BJ (cell line): ENCODE measurements around the gene TACC2. TPM values are rescaled to one million over a fixed set of nuclear protein-coding genes. Genes with fewer than 3 reads are reported as not detected.

Experiments
- CTCF ChIA-PET: fragments of 350-600 bp; formaldehyde crosslinking; extraction: SDS; loops from one replicate; lab custom pipeline; 2021; ENCODE audit warnings: antibody characterized with exemption, inconsistent platforms; lab: Yijun Ruan, JAX
- POLR2A ChIA-PET: fragments of 300-600 bp; sonication (Branson Sonifier 250); formaldehyde crosslinking; extraction: SDS; loops from one replicate; lab custom pipeline; 2021; ENCODE audit warnings: antibody characterized with exemption; lab: Charles Lee
- DNase-seq: peaks from one replicate; pipeline ENCODE4 v3.0.0-alpha.2; 2011; ENCODE audit warnings: low read depth
- H3K27me3 ChIP-seq: 2 replicates; pipeline ENCODE4 v1.6.0; 2011; ENCODE audit warnings: low read length; ENCODE audit not compliant: control insufficient read depth, insufficient read depth
- H3K36me3 ChIP-seq: 2 replicates; pipeline ENCODE4 v1.5.1; 2011; ENCODE audit warnings: low read length; ENCODE audit not compliant: control insufficient read depth, insufficient read depth
- H3K4me3 ChIP-seq: 2 replicates; pipeline ENCODE4 v1.5.1; 2011; ENCODE audit warnings: low read depth, mild to moderate bottlenecking, control low read depth, low read length
- polyA plus RNA-seq: library from polyadenylated mRNA; depleted of rRNA; stranded (reverse); fragments of >200 nt; gene quantifications from 2 replicates; pipeline ENCODE4 v1.2.3, GENCODE V29; 2011
- TF ChIP-seq, protein P1 (sequence below): IDR thresholded peaks from 2 replicates; pipeline ENCODE4 v1.5.1; 2011; ENCODE audit warnings: low read depth, mild to moderate bottlenecking, control low read depth, inconsistent platforms, low read length, moderate library complexity; ENCODE audit not compliant: insufficient read depth

The TACC2 gene
- polyA plus RNA-seq, 1 experiment: 10.4 TPM

DNA sequence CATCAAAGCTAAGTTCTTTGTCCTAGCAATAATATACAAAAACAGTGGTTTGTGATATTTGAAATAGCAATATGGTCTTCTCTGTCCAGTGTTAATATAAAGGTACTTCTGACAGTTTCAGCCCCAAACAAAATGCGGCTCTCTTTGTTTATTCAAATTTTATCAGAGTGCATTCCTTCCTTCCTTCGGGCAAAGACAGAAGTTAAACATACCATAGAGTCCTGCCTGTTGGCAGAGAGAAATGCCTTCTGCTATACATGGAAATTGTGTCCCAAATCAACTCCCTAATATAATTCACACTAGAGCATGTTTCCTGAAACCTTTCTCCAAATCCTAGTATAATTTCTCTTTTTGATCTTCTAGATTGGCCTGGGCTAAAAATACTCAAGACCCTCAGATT lies 39.9 kb upstream of the TACC2 start:
- CTCF ChIA-PET: no interaction called here

DNA sequence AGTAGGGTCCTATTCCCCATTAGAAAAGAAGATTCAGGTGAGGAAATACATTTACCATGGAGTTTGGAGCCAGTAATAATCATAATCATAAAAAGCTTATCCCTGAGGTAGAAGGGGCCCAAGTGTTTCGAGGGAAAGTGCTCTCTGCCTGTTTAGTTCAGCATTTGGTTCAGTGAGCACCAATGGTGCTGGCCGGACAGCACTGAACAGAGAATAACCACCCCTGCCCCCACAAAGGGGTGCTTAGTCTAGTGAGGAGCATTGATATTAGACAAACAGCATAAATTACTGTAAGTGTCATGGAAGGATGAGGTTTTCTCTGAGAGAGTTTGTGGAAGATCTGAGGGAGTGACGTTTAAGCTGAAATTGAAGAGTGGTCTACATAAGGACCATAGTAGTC lies 39.5 kb upstream of the TACC2 start:
- TF ChIP-seq, protein P1, sequence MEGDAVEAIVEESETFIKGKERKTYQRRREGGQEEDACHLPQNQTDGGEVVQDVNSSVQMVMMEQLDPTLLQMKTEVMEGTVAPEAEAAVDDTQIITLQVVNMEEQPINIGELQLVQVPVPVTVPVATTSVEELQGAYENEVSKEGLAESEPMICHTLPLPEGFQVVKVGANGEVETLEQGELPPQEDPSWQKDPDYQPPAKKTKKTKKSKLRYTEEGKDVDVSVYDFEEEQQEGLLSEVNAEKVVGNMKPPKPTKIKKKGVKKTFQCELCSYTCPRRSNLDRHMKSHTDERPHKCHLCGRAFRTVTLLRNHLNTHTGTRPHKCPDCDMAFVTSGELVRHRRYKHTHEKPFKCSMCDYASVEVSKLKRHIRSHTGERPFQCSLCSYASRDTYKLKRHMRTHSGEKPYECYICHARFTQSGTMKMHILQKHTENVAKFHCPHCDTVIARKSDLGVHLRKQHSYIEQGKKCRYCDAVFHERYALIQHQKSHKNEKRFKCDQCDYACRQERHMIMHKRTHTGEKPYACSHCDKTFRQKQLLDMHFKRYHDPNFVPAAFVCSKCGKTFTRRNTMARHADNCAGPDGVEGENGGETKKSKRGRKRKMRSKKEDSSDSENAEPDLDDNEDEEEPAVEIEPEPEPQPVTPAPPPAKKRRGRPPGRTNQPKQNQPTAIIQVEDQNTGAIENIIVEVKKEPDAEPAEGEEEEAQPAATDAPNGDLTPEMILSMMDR: no peak
- no peaks in the 10 kb centered on the region for H3K27me3 ChIP-seq
- peaks cover 1% of the 10 kb centered on the region; the same call in 1 of the 2 replicates for H3K36me3 ChIP-seq
- ChIA-PET POLR2A (no interaction called here), CTCF (no interaction called here)
- H3K4me3 ChIP-seq: no peak overlapping the region
- DNase-seq: no peak

More for the DNA sequence above, 39.9 kb upstream of the TACC2 start:
- no peak overlapping the region for H3K4me3 ChIP-seq
- H3K36me3 ChIP-seq: peaks cover 1% of the 10 kb centered on the region; the same call in 1 of the 2 replicates
- TF ChIP-seq, protein P1: no peak
- DNase-seq: no peak
- H3K27me3 ChIP-seq: no peaks in the 10 kb centered on the region
- POLR2A ChIA-PET: no interaction called here

DNA sequence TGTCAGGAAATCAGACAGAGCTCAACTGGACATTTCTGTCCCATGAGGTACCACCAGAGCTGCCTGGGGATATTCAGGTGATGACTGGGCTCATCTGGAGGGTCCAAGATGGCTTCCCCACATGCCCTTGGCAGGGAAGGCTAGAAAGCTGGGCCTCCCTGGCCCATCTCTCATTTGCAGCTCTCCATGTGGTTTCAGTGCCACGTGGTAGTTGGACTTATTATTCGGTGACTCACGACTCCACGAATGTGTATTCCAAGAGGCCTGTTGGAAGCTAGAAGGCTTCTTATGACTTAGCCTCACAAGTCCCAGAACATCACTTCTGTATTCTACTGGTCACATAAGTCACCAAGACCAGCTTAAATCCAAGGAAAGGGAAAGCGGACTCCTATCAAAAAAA lies 36.7 kb upstream of the TACC2 start:
- ChIA-PET CTCF (interaction anchor here (0.6 to 1.6 kb wide), 3 partner anchors 22 to 107 kb away, joined by 3 to 5 read pairs (median 3); no protein-coding TSS in a partner anchor), POLR2A (no interaction called here)
- Histone ChIP-seq H3K36me3 (peaks cover 1% of the 10 kb centered on the region; the same call in 1 of the 2 replicates), H3K27me3 (no peaks in the 10 kb centered on the region), H3K4me3 (no peak overlapping the region)
- no peak for DNase-seq
- TF ChIP-seq, protein P1: no peak

DNA sequence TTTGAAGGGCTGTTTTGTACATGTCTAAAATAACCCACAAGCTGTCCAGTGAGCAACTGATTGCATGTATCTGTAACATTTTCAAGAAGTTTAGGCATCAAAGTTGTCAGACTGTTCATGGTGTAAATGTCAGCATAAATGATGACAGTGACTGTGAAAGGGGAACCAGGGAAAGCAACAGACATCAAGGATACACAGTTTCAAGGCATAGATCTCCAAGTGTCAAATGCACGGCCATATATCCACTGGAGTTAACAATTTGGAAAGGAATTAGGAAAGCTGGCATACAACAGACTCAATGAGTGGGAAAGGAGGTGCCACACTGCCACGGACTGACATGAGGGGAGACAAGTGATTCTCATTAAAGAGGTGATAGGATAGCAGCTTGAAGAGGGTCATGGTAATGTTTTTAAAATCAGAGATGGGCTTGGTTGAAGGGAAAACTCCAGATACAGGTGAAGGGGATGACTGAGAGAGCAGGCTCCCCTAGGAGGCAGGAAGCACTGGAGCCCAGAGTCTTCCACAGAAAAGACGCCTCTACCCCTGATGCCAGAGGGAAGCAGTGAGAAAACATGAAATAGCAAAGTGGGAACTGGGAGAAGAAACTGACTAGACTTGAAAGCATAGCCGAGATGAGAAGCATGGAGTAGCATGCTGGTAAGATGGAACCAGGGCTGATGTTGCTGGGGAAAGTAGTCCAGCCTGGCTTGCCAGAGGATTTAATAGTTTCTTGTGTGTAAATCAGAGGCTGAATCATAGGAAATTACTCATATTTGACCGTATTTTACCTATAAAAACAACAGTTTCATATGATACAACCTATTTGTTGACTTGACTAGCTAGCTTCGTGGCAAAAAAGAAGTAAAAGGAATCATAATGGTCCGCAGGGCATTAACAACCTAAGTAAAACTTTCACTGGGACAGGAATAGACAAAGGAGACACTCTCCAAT lies 32.6 kb upstream of the TACC2 start:
- DNase-seq: no peak
- ChIA-PET CTCF (interaction anchor here (0.6 kb wide), 1 partner anchor 20 kb away, joined by 3 read pairs; no protein-coding TSS in a partner anchor), POLR2A (no interaction called here)
- Histone ChIP-seq H3K4me3 (no peak overlapping the region), H3K27me3 (no peaks in the 10 kb centered on the region), H3K36me3 (peaks cover 1% of the 10 kb centered on the region; the same call in 1 of the 2 replicates)
- TF ChIP-seq, protein P1: no peak

DNA sequence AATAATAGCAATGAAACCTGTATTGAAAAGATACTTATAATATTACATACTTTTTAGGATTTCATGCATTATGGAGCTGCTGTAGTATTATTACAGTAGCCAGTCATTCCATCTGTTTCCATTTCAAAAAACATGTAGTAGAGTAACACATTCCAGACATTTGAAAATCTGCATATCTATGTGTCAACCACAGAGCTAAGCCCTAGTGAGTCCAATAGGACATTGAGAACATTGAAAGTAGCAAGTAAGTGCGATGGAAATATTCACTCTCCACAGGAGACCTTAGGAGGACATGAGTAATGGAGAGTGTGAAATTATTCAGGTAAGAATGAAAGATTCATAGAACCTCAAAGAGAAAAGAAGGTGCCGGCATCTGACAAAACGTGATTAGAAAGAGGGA lies 29.3 kb upstream of the TACC2 start:
- ChIA-PET CTCF (no interaction called here), POLR2A (no interaction called here)
- no peak overlapping the region for H3K4me3 ChIP-seq
- TF ChIP-seq, protein P1: no peak
- H3K27me3 ChIP-seq: no peaks in the 10 kb centered on the region
- no peak for DNase-seq
- H3K36me3 ChIP-seq: no peaks in the 10 kb centered on the region
